H9 (cell line): ENCODE data around the gene OIP5. TPM values are rescaled to one million over a fixed set of nuclear protein-coding genes. Genes with fewer than 3 reads are reported as not detected.

Experiments
- DNase-seq: peaks from one replicate; pipeline ENCODE4 v3.0.0-alpha.2; 2017
- H2AFZ ChIP-seq: one replicate; pipeline ENCODE4 v1.6.1; 2013; ENCODE audit warnings: mild to moderate bottlenecking, low read length, control low read depth, moderate library complexity
- H2AK5ac ChIP-seq: 2 replicates; pipeline ENCODE4 v1.6.1; 2013; ENCODE audit warnings: low read length, control low read depth, mixed read lengths; ENCODE audit not compliant: insufficient read length
- H2BK120ac ChIP-seq: one replicate; pipeline ENCODE4 v1.6.1; 2013; ENCODE audit warnings: low read depth, mild to moderate bottlenecking, low read length, control low read depth, inconsistent platforms; ENCODE audit not compliant: poor library complexity, severe bottlenecking
- H2BK12ac ChIP-seq: 2 replicates; pipeline ENCODE4 v1.6.1; 2013; ENCODE audit warnings: low read length, control low read depth, mixed read lengths, low read depth; ENCODE audit not compliant: insufficient read length
- H2BK15ac ChIP-seq: 2 replicates; pipeline ENCODE4 v1.6.1; 2013; ENCODE audit warnings: low read depth, low read length, control low read depth
- H2BK20ac ChIP-seq: one replicate; pipeline ENCODE4 v1.6.1; 2013; ENCODE audit warnings: low read depth, mild to moderate bottlenecking, low read length, control low read depth, inconsistent platforms; ENCODE audit not compliant: poor library complexity, severe bottlenecking
- H2BK5ac ChIP-seq: 2 replicates; pipeline ENCODE4 v1.6.1; 2013; ENCODE audit warnings: low read length, control low read depth, mixed read lengths; ENCODE audit not compliant: insufficient read length
- H3K14ac ChIP-seq: 2 replicates; pipeline ENCODE4 v1.6.1; 2013; ENCODE audit warnings: low read length, control low read depth; ENCODE audit not compliant: insufficient read depth
- H3K18ac ChIP-seq: 2 replicates; pipeline ENCODE4 v1.6.1; 2013; ENCODE audit warnings: low read depth, mild to moderate bottlenecking, mixed read lengths, low read length, control low read depth; ENCODE audit not compliant: insufficient read length
- H3K23ac ChIP-seq: 2 replicates; pipeline ENCODE4 v1.6.1; 2013; ENCODE audit warnings: low read length, control low read depth, mixed read lengths, low read depth; ENCODE audit not compliant: insufficient read length
- H3K23me2 ChIP-seq: 2 replicates; pipeline ENCODE4 v1.6.1; 2013; ENCODE audit warnings: low read depth, mild to moderate bottlenecking, mixed read lengths, low read length, control low read depth; ENCODE audit not compliant: insufficient read length, poor library complexity, severe bottlenecking
- H3K27ac ChIP-seq: 2 replicates; pipeline ENCODE4 v1.5.1; 2013; ENCODE audit warnings: low read length, control low read depth, mixed read lengths, low read depth; ENCODE audit not compliant: insufficient read length
- H3K27me3 ChIP-seq: 2 replicates; pipeline ENCODE4 v1.6.1; 2013; ENCODE audit warnings: low read length, control low read depth, inconsistent platforms; ENCODE audit not compliant: insufficient read depth
- H3K4ac ChIP-seq: 2 replicates; pipeline ENCODE4 v1.6.1; 2013; ENCODE audit warnings: low read depth, mild to moderate bottlenecking, control low read depth, inconsistent platforms, low read length, moderate library complexity
- H3K4me1 ChIP-seq: 2 replicates; pipeline ENCODE4 v1.6.1; 2013; ENCODE audit warnings: low read length, control low read depth, inconsistent platforms; ENCODE audit not compliant: insufficient read depth
- H3K4me2 ChIP-seq: 2 replicates; pipeline ENCODE4 v1.6.1; 2013; ENCODE audit warnings: low read length, control low read depth, mixed read lengths; ENCODE audit not compliant: insufficient read length, insufficient read depth
- H3K56ac ChIP-seq: 2 replicates; pipeline ENCODE4 v1.6.1; 2013; ENCODE audit warnings: low read depth, mild to moderate bottlenecking, mixed read lengths, low read length, control low read depth; ENCODE audit not compliant: insufficient read length
- H3K79me1 ChIP-seq: 2 replicates; pipeline ENCODE4 v1.6.1; 2013; ENCODE audit warnings: low read depth, mild to moderate bottlenecking, moderate library complexity, low read length, control low read depth, inconsistent platforms; ENCODE audit not compliant: insufficient read depth, poor library complexity, severe bottlenecking
- H3K79me2 ChIP-seq: 2 replicates; pipeline ENCODE4 v1.6.1; 2013; ENCODE audit warnings: low read length, control low read depth, inconsistent platforms; ENCODE audit not compliant: insufficient read depth
- H3K9ac ChIP-seq: 2 replicates; pipeline ENCODE4 v1.6.1; 2013; ENCODE audit warnings: low read length, control low read depth, mixed read lengths; ENCODE audit not compliant: insufficient read length; ENCODE audit errors: extremely low read depth
- H3K9me3 ChIP-seq: one replicate; pipeline ENCODE4 v1.6.1; 2013; ENCODE audit warnings: low read depth, low read length, inconsistent platforms; ENCODE audit not compliant: control insufficient read depth
- H3T11ph ChIP-seq: one replicate; pipeline ENCODE4 v1.6.1; 2013; ENCODE audit warnings: mild to moderate bottlenecking, low read length, control low read depth, inconsistent platforms
- H4K20me1 ChIP-seq: one replicate; pipeline ENCODE4 v1.6.1; 2013; ENCODE audit not compliant: control insufficient read depth, insufficient read length, insufficient read depth
- H4K5ac ChIP-seq: 2 replicates; pipeline ENCODE4 v1.6.1; 2013; ENCODE audit warnings: low read depth, mild to moderate bottlenecking, mixed read lengths, low read length, control low read depth; ENCODE audit not compliant: insufficient read length
- H4K8ac ChIP-seq: replicated peaks from 2 replicates; pipeline ENCODE4 v1.6.1; 2013; ENCODE audit warnings: low read length, control low read depth, mixed read lengths, low read depth; ENCODE audit not compliant: insufficient read length
- H4K91ac ChIP-seq: 2 replicates; pipeline ENCODE4 v1.6.1; 2013; ENCODE audit warnings: low read depth, mild to moderate bottlenecking, moderate library complexity, mixed read lengths, low read length, control low read depth; ENCODE audit not compliant: insufficient read length
- H3K27ac Mint-ChIP-seq, 3 experiments: 2 replicates in 2 of 3; 3 replicates in 1 of 3; pipeline ENCODE4 v1.8.0; 2020 to 2021; ENCODE audit warnings: mixed read lengths in 3 of 3, mild to moderate bottlenecking in 1 of 3, moderate library complexity in 1 of 3
- H3K27me3 Mint-ChIP-seq: 2 replicates; pipeline ENCODE4 v1.8.0; 2021; ENCODE audit warnings: low read depth, mild to moderate bottlenecking, moderate library complexity, mixed read lengths
- H3K36me3 Mint-ChIP-seq, 3 experiments: 2 replicates in 2 of 3; 3 replicates in 1 of 3; pipeline ENCODE4 v1.8.0; 2020 to 2021; ENCODE audit warnings: low read depth in 3 of 3, mixed read lengths in 3 of 3; ENCODE audit not compliant: insufficient read depth in 1 of 3
- H3K4me1 Mint-ChIP-seq, 2 experiments: 2 replicates each; pipeline ENCODE4 v1.8.0; 2020; ENCODE audit warnings: mixed read lengths in 2 of 2
- H3K4me3 Mint-ChIP-seq, 2 experiments: 2 replicates in 1 of 2; 3 replicates in 1 of 2; pipeline ENCODE4 v1.8.0; 2020 to 2021; ENCODE audit warnings: mild to moderate bottlenecking in 2 of 2, mixed read lengths in 2 of 2, moderate library complexity in 1 of 2
- H3K9me3 Mint-ChIP-seq, 2 experiments: 2 replicates in 1 of 2; 3 replicates in 1 of 2; pipeline ENCODE4 v1.8.0; 2020; ENCODE audit warnings: mild to moderate bottlenecking in 2 of 2, mixed read lengths in 2 of 2, moderate library complexity in 1 of 2
- WGBS: extraction: QIAGEN DNeasy Blood & Tissue Kit; methylation state at CpG from one replicate; pipeline ENCODE4 v1.1.7; 2013; ENCODE audit warnings: missing lambda C conversion rate, low lambda C conversion rate, mixed read lengths; ENCODE audit not compliant: insufficient read length; ENCODE audit errors: extremely low coverage; 5-methylcytosine and 5-hydroxymethylcytosine counted together
- total RNA-seq: library from RNA; stranded (reverse); gene quantifications from 2 replicates; pipeline ENCODE4 v1.2.1, GENCODE V29; 2021
- TF ChIP-seq, protein P1 (sequence below): fragments of 200-600 bp; sonication (generic); conservative IDR thresholded peaks from 3 replicates; pipeline ENCODE4 v1.8.0; 2021; ENCODE audit warnings: antibody characterized with exemption, mild to moderate bottlenecking

The OIP5 gene
- total RNA-seq, 1 experiment from 2014 or later, result 30.9 TPM

DNA sequence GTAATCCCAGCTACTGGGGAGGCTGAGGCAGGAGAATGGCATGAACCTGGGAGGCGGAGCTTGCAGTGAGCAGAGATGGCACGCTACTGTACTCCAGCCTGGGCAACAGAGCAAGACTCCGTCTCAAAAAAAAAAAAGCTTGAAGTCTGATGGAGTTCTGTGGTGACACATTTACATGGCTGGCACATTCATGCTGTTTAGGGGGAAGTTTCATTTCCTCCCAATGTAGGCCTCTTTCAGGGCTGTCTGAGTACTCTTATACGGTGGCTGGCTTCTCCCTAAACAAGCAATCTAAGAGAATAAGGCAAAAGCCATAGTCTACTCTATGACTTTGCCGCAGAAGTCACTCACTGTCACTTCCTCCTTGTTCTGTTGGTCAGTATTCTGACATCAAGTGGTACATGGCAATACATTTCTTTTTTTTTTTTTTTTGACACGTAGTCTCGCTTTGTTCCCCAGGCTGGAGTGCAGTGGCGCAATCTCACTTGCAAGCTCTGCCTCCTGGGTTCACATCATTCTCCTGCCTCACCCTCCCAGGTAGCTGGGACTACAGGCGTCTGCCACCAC, 41.2 kb downstream of the OIP5 start:
- Histone ChIP-seq H4K20me1 (no peaks in the 10 kb centered on the region), H3T11ph (no peak overlapping the region), H3K23ac (no peak overlapping the region), H3K27me3 (no peaks in the 10 kb centered on the region), H2BK12ac (no peak overlapping the region), H2AK5ac (no peak overlapping the region), H2AFZ (no peak overlapping the region), H4K5ac (no peak overlapping the region), H4K8ac (no peak overlapping the region), H3K4me2 (no peak overlapping the region), H2BK15ac (no peak overlapping the region), H3K79me2 (no peaks in the 10 kb centered on the region; the same call in none of the 2 replicates), H4K91ac (no peak overlapping the region), H3K79me1 (peaks cover 13% of the 10 kb centered on the region), H3K56ac (no peak overlapping the region), H3K9ac (no peak overlapping the region), H3K23me2 (no peaks in the 10 kb centered on the region), H3K14ac (no peak overlapping the region), H3K18ac (no peak overlapping the region), H3K4me1 (peaks cover 2% of the 10 kb centered on the region; the same call in 1 of the 2 replicates), H3K27ac (no peak overlapping the region), H2BK120ac (no peak overlapping the region), H2BK5ac (no peak overlapping the region), H2BK20ac (no peak overlapping the region), H3K4ac (no peak overlapping the region), H3K9me3 (no peaks in the 10 kb centered on the region)
- TF ChIP-seq, protein P1, sequence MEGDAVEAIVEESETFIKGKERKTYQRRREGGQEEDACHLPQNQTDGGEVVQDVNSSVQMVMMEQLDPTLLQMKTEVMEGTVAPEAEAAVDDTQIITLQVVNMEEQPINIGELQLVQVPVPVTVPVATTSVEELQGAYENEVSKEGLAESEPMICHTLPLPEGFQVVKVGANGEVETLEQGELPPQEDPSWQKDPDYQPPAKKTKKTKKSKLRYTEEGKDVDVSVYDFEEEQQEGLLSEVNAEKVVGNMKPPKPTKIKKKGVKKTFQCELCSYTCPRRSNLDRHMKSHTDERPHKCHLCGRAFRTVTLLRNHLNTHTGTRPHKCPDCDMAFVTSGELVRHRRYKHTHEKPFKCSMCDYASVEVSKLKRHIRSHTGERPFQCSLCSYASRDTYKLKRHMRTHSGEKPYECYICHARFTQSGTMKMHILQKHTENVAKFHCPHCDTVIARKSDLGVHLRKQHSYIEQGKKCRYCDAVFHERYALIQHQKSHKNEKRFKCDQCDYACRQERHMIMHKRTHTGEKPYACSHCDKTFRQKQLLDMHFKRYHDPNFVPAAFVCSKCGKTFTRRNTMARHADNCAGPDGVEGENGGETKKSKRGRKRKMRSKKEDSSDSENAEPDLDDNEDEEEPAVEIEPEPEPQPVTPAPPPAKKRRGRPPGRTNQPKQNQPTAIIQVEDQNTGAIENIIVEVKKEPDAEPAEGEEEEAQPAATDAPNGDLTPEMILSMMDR, result no peak
- Mint-ChIP-seq H3K27ac (no peak overlapping the region; a peak in 2 of 7 replicates), H3K27me3 (no peaks in the 10 kb centered on the region), H3K36me3 (peaks cover 35 to 65% (median 55%) of the 10 kb centered on the region in 3 experiments), H3K4me1 (peaks cover 0 to 3% of the 10 kb centered on the region in 2 experiments; a peak in 2 of 4 replicates), H3K4me3 (no peak overlapping the region), H3K9me3 (no peaks in the 10 kb centered on the region)
- no CpG with 5 or more reads among the region's 9 CpGs for WGBS
- DNase-seq, result no peak
